ENCODE measurements around the gene KLHL29.

KLHL29 gene

DNA sequence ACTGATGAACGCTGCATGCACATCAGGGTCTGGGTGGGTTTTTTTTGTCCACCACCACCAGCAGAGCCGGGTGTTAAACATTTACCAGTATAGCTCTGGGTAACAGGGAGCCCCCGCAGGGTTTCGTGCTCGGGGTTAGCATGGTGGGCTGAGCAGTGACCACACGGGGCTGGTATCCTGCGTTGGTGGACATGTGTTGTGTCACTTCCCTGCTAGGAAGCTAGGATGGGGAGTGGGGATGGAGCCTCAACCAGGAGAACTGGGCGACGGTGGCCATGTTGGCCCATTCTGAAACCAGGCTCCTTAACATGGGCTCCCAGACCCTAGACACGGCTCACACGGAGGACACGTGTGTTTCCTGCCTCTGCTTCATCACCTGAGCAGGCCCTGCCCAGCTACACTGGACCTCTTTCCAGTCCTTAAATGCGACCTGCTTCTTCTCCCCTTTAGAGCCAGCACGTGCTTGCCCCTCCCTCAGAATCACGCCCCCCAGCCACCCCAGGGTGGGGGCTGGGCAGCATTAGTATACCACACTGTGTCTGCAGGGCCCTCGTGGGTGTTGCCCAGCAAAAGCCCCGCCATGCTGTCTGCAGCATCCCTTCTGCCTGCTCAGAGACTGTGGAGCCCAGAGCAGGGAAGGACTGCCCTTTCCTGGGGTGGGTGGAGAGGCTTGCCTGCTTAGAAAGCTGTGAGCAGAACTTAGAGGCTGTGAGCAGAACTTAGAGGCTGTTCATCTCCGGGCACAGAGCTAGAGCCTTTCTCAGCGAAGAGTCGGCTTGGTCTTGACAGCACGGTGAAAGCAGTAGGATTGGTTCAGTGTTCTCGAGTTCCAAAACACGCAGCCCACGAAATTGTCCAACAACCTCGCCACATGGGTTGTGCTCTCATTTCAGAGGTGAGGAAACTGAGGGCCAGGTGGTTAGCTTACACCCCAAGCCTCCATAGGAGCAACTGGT lies 142.1 kb downstream of the KLHL29 start:
- Histone ChIP-seq H3K4me3 (no peak overlapping the region), H3K36me3 (replicated peaks) (no peaks in the 10 kb centered on the region), H3K4me1 (no peaks in the 10 kb centered on the region), H3K27me3 (ENCODE audit: low read depth) (no peaks in the 10 kb centered on the region), H3K9me3 (no peaks in the 10 kb centered on the region)
- no peak for DNase-seq (ENCODE audit: low spot score in 2 of 2)
- in situ Hi-C loops (cut with MboI; ENCODE audit: low sequenced_read_pairs) = no loop called here

DNA sequence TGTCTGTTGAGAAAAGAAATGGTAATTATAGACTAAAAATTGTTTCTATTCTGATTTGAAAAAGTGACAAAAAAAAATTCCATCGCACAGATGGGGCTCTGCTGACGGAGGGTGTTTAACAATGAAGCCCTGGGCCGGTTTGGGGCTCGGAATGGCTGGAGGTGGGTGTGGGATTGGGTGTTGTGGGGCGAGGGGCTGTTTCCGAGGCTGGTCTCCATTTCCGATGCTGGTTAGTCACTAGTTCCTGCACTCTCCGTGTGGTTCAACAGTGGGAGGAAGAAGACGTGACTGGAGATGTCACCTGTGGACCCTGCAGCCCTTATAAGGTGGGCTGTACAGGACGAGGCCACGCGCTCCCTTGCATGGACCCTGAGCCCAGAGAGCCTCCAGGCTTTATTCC lies 143.2 kb downstream of the KLHL29 start:
- no peaks in the 10 kb centered on the region for H3K27me3 ChIP-seq (ENCODE audit: low read depth)
- H3K4me3 ChIP-seq = no peak overlapping the region
- in situ Hi-C loops (cut with MboI; ENCODE audit: low sequenced_read_pairs) = no loop called here
- no peaks in the 10 kb centered on the region for H3K9me3 ChIP-seq
- DNase-seq (ENCODE audit: low spot score in 2 of 2) = no peak
- no peaks in the 10 kb centered on the region for H3K36me3 ChIP-seq (replicated peaks)
- no peaks in the 10 kb centered on the region for H3K4me1 ChIP-seq

DNA sequence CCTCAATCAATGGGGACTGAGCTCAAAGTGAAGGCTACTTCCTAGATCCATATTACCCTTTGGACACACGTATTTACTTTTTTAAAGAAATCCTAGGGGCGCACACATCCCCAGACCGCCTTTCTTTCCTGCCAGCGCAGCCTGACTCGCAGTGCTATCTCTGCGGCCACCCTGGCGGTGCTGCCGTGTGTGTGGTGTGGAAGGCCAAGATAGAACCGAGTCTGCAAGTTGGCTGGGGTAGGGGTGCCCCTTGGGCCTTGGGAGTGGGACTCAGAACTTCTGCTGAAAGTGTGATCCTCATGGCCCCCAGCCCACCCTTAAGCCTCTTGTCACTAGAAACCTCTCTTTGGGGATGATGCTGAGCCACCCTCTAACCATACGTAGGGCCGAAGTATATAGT lies 143.7 kb downstream of the KLHL29 start:
- no peak overlapping the region for H3K4me3 ChIP-seq
- no peaks in the 10 kb centered on the region for H3K36me3 ChIP-seq (replicated peaks)
- no peak for DNase-seq (ENCODE audit: low spot score in 2 of 2)
- no peaks in the 10 kb centered on the region for H3K4me1 ChIP-seq
- H3K9me3 ChIP-seq = no peaks in the 10 kb centered on the region
- in situ Hi-C loops (cut with MboI; ENCODE audit: low sequenced_read_pairs) = no loop called here
- H3K27me3 ChIP-seq (ENCODE audit: low read depth) = no peaks in the 10 kb centered on the region

DNA sequence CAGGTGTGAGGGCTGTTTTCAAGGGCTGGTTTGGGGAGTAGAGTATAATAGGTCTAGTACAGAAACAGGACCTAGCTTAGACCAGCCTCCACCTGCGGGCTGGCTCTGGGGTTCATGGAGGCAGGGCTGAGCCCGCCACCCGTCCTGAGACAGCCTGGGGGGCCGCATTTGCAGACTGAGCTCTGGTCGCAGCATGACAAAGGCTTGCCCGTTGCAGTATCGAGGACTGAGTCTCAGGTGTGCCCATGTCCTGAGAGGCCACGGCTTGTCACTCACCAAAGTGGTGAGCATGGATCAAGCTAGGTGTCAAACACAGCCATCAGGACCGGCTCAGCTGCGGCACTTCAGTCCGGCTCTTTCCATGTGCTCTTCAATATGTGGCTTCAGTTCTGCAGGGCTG lies 144.7 kb downstream of the KLHL29 start:
- in situ Hi-C loops (cut with MboI; ENCODE audit: low sequenced_read_pairs) = no loop called here
- no peak for DNase-seq (ENCODE audit: low spot score in 2 of 2)
- H3K9me3 ChIP-seq = no peaks in the 10 kb centered on the region
- no peak overlapping the region for H3K4me3 ChIP-seq
- no peaks in the 10 kb centered on the region for H3K36me3 ChIP-seq (replicated peaks)
- no peaks in the 10 kb centered on the region for H3K27me3 ChIP-seq (ENCODE audit: low read depth)
- no peaks in the 10 kb centered on the region for H3K4me1 ChIP-seq

DNA sequence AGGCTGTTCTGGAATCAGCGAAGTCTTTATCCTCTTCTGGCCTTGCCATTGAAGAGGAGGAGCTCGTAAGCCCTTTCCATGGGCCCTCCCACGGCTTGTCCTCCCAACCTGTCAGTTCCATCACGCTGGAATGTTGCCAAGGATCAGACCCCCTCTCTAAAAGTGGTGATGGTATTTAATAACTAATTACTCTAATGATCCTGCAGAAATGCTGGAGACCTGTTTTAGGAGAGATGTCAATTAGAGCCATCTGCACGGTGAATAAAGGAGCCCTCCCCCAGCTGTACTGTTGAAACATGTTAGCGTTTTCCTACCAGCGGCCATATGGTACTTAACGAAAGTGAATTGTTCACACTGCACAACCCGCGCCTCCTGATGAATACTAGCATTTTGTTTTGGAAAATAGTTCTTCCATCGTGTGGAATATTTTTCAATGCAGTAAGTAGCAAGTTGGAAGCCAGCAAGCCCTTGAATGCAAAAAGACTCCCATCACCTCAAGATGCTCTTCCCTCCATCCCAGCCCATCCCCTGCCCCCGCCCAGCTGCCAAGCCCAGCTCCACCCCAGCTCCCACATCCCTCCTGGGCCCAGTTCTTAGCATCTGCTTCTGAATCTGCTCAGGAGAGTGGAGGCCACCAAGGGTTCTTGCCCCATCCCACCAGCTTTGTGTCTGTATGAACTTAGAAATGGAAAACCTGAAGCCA lies 145.4 kb downstream of the KLHL29 start:
- no peaks in the 10 kb centered on the region for H3K27me3 ChIP-seq (ENCODE audit: low read depth)
- no peaks in the 10 kb centered on the region for H3K9me3 ChIP-seq
- in situ Hi-C loops (cut with MboI; ENCODE audit: low sequenced_read_pairs) = no loop called here
- no peak overlapping the region for H3K4me3 ChIP-seq
- no peaks in the 10 kb centered on the region for H3K4me1 ChIP-seq
- H3K36me3 ChIP-seq (replicated peaks) = no peaks in the 10 kb centered on the region
- DNase-seq (ENCODE audit: low spot score in 2 of 2) = no peak

DNA sequence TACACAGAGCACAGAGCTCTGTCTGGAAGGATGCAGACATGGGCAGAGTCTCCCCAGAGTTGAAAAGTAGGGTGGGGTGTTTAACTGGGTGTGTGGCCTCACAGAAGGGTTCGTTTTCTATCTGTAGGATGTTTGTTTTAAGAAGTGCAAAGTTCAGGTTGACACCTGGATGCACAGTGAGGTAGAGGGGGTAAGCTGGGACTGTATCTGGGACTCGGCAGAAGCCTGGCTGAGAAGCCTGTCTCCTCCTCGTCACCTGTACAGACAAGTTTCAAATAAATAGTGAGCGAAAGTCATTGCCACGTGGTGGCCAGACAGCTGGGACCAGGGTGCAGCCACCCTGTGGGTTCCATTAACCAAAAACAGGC lies 145.9 kb downstream of the KLHL29 start:
- H3K36me3 ChIP-seq (replicated peaks) = no peaks in the 10 kb centered on the region
- no peak for DNase-seq (ENCODE audit: low spot score in 2 of 2)
- H3K9me3 ChIP-seq = no peaks in the 10 kb centered on the region
- in situ Hi-C loops (cut with MboI; ENCODE audit: low sequenced_read_pairs) = no loop called here
- H3K27me3 ChIP-seq (ENCODE audit: low read depth) = no peaks in the 10 kb centered on the region
- H3K4me1 ChIP-seq = no peaks in the 10 kb centered on the region
- H3K4me3 ChIP-seq = no peak overlapping the region

DNA sequence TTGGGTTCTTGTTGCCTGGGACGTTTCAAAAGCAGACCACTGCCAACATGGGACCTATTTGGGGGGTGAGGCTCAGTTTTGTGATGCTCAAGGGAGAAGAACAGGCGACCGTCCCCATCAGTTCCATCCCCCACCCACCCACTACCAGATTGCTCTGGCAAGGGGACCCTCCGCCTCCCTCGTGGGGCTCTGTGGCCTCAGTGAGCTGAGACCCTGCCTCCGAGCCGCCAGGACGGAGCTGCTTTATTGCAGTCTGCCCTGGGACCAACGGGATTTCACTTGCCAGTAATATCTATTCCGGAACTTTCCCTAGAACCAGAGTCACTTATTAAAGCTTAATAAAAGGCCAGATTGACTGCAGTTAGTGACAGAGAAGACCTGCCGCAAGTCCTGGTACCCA lies 146.3 kb downstream of the KLHL29 start:
- no peaks in the 10 kb centered on the region for H3K4me1 ChIP-seq
- in situ Hi-C loops (cut with MboI; ENCODE audit: low sequenced_read_pairs) = no loop called here
- no peak overlapping the region for H3K4me3 ChIP-seq
- no peak for DNase-seq (ENCODE audit: low spot score in 2 of 2)
- no peaks in the 10 kb centered on the region for H3K36me3 ChIP-seq (replicated peaks)
- H3K27me3 ChIP-seq (ENCODE audit: low read depth) = no peaks in the 10 kb centered on the region
- H3K9me3 ChIP-seq = no peaks in the 10 kb centered on the region

DNA sequence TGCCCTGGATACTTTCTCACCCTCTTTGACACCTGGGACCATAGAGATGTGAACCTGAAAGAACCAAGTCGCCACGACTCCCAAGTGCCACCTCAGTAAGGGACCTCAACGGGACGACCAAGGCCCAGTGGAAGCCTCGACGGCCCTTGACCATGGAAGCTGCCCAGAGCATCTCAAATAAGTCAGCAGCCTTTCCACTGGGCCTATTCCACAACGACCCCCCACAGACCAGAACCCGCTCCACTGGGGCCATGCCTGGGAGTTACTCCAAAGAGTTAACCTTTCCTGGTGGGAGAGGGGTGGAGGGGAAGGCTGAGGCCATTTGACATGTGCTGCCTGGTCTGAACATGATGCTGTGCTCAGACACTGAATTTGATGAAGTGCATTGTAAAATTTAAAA lies 146.9 kb downstream of the KLHL29 start:
- no peaks in the 10 kb centered on the region for H3K9me3 ChIP-seq
- in situ Hi-C loops (cut with MboI; ENCODE audit: low sequenced_read_pairs) = no loop called here
- no peak overlapping the region for H3K4me3 ChIP-seq
- H3K36me3 ChIP-seq (replicated peaks) = no peaks in the 10 kb centered on the region
- no peaks in the 10 kb centered on the region for H3K27me3 ChIP-seq (ENCODE audit: low read depth)
- no peak for DNase-seq (ENCODE audit: low spot score in 2 of 2)
- H3K4me1 ChIP-seq = no peaks in the 10 kb centered on the region

DNA sequence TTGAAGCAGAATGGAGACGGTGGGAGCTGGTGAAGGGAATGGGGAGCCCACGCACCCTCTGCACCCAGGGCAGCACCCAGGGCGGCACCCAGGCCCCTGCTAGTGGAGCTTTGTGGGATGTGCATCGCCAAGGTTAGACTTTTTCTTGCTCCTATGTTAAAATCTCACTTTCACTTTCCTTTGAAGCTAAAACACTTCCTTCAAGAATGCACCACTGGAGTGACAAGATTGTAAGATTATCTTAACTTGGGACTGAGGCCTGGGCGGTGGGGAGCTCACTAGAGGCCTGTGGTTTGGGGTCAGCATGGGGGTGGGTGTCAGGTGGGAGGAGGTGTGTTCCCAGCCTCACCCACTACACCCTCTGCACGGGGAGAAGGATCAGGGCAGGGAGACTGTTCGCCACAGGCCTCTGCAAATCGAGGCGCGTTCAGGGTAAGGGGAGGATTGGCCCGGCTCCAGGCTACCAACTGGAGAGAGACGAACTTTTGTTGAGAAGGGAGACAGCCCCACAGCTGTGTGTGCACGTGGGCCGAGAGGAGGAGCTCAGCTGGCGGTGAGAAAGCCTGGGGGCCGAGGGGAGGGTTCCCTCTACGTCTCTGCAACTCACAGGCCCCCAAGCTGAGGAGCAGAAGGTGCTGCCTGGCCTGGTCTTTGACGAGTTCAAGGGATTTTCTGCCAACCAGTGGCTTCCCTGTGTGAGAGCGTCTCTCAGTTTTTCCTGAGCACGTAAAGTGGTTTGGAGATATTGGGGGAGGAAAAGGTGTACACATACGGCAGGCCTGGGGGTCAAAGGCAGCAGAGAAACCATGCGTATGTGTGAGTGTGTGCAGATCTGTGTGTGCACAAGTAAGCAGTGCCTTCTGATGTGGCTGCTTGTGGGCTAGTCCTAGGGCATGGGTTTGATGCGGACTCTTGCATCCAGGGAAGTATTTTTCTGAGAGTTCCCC lies 147.7 kb downstream of the KLHL29 start:
- H3K9me3 ChIP-seq = no peaks in the 10 kb centered on the region
- H3K4me1 ChIP-seq = no peaks in the 10 kb centered on the region
- in situ Hi-C loops (cut with MboI; ENCODE audit: low sequenced_read_pairs) = no loop called here
- no peaks in the 10 kb centered on the region for H3K27me3 ChIP-seq (ENCODE audit: low read depth)
- H3K36me3 ChIP-seq (replicated peaks) = no peaks in the 10 kb centered on the region
- no peak overlapping the region for H3K4me3 ChIP-seq
- DNase-seq (ENCODE audit: low spot score in 2 of 2) = no peak

DNA sequence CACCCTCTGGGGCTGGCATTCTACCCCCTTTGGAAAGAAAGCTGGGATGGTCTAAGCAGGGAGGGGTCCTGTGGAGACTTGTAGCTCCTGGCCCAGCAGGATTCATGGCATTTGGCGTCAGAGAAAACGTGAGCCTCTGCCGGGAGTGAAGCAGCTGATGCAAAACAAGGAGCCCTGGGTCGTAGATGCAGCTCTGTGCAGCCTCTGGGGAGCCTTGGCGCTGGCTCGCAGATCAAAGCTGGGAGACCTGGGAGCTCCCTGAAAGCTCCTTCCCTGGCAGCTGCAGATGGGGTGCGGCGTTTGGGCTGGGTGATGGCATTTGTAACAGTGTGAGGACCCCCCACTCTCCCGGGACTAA lies 148.3 kb downstream of the KLHL29 start:
- in situ Hi-C loops (cut with MboI; ENCODE audit: low sequenced_read_pairs) = no loop called here
- H3K4me3 ChIP-seq = no peak overlapping the region
- H3K9me3 ChIP-seq = no peaks in the 10 kb centered on the region
- H3K4me1 ChIP-seq = no peaks in the 10 kb centered on the region
- no peak for DNase-seq (ENCODE audit: low spot score in 2 of 2)
- H3K27me3 ChIP-seq (ENCODE audit: low read depth) = no peaks in the 10 kb centered on the region
- no peaks in the 10 kb centered on the region for H3K36me3 ChIP-seq (replicated peaks)

DNA sequence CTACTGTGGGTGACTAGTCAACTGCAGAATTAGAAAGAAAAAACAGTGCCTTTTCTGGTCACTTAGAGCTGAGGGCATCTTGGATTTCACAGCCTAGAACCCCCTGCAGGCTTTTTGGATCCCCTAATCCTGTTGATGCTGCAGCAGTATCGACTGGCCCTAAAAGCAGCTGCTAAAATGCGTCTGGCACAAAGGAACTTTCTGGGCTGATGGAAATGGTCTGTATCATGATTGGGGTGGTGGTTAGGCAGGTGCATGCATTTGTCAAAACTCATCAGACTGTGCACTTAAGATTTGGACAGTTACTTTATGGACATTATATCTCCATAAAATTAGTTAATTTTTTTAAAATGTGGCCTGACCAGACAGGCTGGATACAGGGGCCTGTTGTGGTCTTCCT lies 149.8 kb downstream of the KLHL29 start:
- no peak for DNase-seq (ENCODE audit: low spot score in 2 of 2)
- Histone ChIP-seq H3K27me3 (ENCODE audit: low read depth) (no peaks in the 10 kb centered on the region), H3K9me3 (no peaks in the 10 kb centered on the region), H3K36me3 (replicated peaks) (no peaks in the 10 kb centered on the region), H3K4me3 (no peak overlapping the region), H3K4me1 (no peaks in the 10 kb centered on the region)
- in situ Hi-C loops (cut with MboI; ENCODE audit: low sequenced_read_pairs) = no loop called here

DNA sequence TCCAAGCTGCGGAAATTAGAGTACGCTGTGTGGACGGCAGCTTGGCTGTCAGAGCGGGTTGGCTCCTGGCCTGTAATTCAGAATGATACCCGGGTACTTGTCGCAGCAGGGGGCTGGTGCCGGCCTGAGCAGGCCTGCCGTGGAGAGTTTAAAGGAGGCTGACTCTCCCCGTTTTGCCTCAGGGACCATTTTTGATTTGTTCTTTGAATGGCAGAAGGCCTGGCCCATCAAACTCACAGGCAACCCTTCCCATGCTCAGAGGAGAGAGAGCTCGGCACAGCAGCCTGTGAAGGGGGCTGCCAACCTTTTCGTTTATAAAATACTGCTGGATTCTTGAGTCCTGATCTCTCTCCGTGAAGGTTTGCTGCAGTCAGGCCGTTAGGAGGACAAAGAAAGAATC lies 151.3 kb downstream of the KLHL29 start:
- no peaks in the 10 kb centered on the region for H3K9me3 ChIP-seq
- H3K4me1 ChIP-seq = no peaks in the 10 kb centered on the region
- DNase-seq (ENCODE audit: low spot score in 2 of 2) = no peak
- no peaks in the 10 kb centered on the region for H3K27me3 ChIP-seq (ENCODE audit: low read depth)
- in situ Hi-C loops (cut with MboI; ENCODE audit: low sequenced_read_pairs) = no loop called here
- no peaks in the 10 kb centered on the region for H3K36me3 ChIP-seq (replicated peaks)
- H3K4me3 ChIP-seq = no peak overlapping the region

DNA sequence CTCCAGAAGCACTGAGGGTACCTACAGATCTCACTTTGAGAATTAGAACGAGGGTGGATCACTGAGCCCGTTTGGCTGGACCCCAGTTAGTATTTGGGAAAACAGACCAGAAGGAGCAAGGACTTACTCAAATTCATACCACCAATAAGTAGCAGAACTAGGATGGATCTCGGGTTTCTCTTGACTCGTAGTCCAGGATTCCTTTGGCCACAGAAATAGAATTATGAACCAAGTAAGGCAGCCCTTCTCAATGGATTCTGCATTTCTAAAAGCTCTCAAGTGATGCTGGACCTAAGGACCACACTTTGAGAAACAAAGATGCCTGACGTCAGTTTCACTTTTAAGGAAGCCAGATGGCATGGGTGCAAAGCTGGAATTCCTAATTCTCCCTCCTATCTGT lies 153.0 kb downstream of the KLHL29 start:
- in situ Hi-C loops (cut with MboI; ENCODE audit: low sequenced_read_pairs) = no loop called here
- Histone ChIP-seq H3K4me3 (no peak overlapping the region), H3K36me3 (replicated peaks) (no peaks in the 10 kb centered on the region), H3K9me3 (no peaks in the 10 kb centered on the region), H3K4me1 (no peaks in the 10 kb centered on the region), H3K27me3 (ENCODE audit: low read depth) (no peaks in the 10 kb centered on the region)
- DNase-seq (ENCODE audit: low spot score in 2 of 2) = no peak

DNA sequence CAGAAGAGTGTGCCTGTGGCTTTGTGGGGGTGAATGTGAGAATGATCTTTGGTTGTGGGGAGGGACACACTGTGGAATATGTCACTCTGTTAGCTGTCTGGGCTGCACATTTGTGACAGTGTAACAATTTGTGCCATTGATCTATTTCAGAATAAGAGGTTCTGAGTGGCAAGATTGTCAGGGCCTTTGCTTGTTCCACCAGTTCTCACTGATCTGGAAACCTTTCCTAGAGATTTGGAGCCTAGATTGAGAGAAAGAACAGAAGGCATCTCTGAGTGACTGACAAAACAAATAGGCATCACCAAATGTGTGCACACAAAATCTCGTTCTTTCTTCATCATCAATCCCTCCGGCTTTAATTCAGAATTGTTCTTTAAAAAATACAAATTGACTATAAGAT lies 153.6 kb downstream of the KLHL29 start:
- no peak for DNase-seq (ENCODE audit: low spot score in 2 of 2)
- no peaks in the 10 kb centered on the region for H3K36me3 ChIP-seq (replicated peaks)
- H3K4me3 ChIP-seq = no peak overlapping the region
- H3K9me3 ChIP-seq = no peaks in the 10 kb centered on the region
- H3K4me1 ChIP-seq = no peaks in the 10 kb centered on the region
- no peaks in the 10 kb centered on the region for H3K27me3 ChIP-seq (ENCODE audit: low read depth)
- in situ Hi-C loops (cut with MboI; ENCODE audit: low sequenced_read_pairs) = no loop called here
